22Rv1 (cell line): Measurements from ENCODE around the gene BDP1.

Experiments
- ZFX ChIP-seq: fragments of 450-650 bp; IDR thresholded peaks from 2 replicates; pipeline ENCODE4 v1.6.1; 2017; ENCODE audit warnings: antibody characterized with exemption, borderline replicate concordance
- TF ChIP-seq, protein P1 (sequence below): fragments of 450-650 bp; IDR thresholded peaks from 2 replicates; pipeline ENCODE4 v1.5.1; 2017; ENCODE audit warnings: mild to moderate bottlenecking

DNA sequence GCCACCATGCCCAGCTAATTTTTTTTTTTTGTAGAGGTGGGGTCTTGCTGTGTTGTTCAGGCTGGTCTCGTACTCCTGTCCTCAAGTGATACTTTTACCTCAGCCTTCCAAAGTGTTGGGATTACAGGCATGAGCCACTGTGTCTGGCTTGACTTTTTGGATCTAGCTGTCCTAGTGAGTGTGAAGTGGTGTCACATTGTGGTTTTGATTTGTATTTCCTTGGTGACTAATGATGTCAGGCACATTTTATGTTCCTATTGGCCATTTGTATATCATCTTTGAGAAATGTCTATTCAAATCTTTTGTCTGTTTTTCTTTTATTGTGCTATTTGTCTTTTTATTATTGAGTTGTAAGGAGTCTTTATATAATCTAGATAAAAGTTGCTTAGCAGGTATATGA is 78.2 kb downstream of the BDP1 start:
- TF ChIP-seq, protein P1, sequence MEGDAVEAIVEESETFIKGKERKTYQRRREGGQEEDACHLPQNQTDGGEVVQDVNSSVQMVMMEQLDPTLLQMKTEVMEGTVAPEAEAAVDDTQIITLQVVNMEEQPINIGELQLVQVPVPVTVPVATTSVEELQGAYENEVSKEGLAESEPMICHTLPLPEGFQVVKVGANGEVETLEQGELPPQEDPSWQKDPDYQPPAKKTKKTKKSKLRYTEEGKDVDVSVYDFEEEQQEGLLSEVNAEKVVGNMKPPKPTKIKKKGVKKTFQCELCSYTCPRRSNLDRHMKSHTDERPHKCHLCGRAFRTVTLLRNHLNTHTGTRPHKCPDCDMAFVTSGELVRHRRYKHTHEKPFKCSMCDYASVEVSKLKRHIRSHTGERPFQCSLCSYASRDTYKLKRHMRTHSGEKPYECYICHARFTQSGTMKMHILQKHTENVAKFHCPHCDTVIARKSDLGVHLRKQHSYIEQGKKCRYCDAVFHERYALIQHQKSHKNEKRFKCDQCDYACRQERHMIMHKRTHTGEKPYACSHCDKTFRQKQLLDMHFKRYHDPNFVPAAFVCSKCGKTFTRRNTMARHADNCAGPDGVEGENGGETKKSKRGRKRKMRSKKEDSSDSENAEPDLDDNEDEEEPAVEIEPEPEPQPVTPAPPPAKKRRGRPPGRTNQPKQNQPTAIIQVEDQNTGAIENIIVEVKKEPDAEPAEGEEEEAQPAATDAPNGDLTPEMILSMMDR: no peak
- TF ChIP-seq ZFX: no peak
